ENCODE results near the gene MINDY2.
"Not testable (repeated sequence)": the region's sequence is repeated elsewhere in the genome, so short reads cannot be mapped to it uniquely, and the experiment has no call there.

The MINDY2 gene

DNA sequence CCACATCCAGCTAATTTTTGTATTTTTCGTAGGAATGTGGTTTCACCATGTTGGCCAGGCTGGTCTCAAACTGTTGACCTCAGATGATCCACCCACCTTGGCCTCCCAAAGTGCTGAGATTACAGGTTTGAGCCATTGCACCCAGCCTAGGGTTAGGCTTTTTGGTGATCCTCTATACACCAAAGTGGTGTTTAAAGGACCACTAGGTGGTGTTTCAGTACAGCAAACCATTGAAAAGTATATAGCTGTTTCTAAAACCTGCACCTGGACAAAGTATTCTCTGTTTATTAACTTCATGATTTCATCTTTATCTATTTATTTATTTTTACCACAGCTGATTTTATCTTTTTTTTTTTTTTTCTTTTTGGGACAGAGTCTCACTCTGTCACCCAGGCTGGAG, 68.4 kb downstream of the MINDY2 start:
- DNase-seq, result no peak

DNA sequence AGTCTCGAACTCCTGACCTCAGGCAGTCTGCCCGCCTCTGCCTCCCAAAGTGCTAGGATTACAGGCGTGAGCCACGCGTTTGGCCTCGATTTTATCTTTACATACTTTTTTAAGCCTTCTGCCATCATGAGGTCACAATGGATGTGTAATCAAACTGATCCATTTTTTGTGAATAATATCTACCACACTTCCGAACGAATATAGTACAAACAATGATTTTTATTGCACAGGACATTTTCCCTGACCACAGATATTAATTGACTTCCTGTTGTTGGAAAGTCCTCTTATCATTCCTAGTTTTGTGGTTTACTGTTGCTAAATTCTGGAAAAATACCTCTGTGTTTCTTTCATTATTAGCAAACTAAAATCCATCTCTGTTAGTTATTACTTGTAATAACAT, 68.9 kb downstream of the MINDY2 start:
- DNase-seq, result no peak

DNA sequence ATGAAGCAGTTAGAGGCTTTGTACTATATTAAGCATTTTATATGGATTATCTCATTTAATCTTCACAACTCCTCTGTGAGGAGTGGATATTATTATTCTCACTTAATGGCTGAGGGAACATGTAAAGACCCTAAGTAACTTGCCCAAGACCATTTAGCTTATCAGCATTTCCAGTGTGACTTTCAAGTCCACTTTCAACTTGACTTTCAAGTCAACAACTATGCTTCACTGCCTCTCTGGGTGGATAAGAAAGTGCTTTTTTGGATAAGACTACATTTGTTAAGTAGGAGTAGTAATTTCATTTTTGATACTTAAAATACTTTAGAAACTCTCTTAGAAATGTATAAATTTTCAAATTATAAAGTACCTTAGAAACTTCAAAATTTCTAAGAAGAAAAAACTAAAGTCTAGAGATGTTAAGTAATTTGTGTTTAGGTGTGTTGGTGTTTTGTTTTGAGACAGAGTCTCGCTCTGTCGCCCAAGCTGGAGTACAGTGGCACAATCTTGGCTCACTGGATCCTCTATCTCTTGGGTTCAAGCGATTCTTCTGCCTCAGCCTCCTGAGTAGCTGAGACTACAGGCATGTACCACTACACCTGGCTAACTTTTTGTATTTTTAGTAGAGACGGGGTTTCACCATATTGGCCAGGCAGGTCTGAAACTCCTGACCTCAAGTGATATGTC, 71.8 kb downstream of the MINDY2 start:
- no peak for DNase-seq

DNA sequence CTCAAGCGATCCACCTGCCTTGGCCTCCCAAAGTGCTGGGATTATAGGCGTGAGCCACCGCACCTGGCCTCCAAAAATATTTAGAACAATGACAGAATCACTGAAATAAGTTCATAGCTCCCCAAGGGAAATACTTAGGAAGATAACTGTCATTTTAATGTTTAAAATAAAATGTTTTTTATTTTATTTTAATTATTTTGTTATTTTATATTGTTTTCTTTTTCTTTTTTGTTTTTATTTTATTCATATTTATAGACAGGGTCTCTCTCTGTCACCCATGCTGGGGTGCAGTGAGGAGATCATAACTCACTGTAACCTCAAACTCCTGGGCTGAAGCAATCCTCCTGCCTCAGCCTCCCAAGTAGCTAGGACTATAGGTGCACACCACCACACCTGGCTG, 80.1 kb downstream of the MINDY2 start:
- not testable (repeated sequence) for DNase-seq

DNA sequence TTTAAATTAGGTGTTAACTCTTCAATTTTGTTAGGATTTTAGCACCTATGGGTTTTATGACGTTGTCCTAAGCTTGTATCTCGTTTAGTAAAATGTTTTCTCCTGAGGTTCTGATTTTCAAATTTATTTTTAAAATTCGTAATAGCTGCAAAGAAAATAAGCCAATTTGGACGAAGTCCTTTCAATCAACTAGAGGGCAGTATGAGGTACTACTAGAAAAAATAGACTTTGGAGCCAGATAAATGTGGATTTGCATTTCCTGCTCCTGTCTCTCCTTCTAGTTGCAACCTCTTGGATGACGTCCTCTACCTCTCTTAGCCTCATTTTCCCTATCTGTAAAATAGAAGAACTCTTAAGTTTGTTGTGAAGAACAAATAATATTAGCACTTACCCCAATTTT, 81.2 kb downstream of the MINDY2 start:
- no peak for DNase-seq

DNA sequence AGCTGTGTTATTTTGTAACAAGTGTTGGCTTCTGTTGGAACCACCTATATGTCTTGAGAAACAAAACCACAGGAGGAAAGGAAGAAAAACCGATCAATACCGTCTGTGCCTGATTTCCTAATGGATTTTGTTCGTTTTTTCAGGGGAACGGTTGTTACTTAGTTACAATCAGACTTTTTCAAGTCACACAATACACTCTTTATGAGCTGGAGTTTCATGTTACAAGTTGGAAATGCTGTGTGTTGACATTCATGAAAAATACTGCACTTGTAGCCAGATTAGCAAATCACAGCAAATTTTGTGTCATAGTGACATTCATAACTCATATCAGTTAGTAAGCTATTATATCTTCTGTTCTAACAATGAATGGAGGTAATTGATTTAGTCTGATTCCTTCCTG, 83.5 kb downstream of the MINDY2 start:
- DNase-seq, result no peak

DNA sequence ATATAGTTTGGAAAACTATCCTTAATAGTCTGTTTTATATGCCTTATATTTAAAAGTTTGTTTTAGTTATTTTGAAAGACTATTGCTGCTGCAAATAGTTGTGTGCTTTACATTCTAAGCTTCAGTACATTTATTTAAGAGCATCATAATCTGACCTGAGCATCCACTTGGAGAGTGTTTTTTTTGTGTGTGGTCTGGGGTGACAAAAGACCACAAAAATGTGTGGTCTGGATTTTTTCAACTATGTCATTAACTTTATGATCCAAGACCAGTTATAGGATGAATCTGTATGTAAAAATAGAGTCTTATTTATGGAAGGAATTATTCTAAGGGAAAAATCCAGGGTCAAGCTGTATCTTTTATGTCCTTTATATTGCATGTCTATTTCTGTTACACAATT, 85.0 kb downstream of the MINDY2 start:
- DNase-seq, result no peak

DNA sequence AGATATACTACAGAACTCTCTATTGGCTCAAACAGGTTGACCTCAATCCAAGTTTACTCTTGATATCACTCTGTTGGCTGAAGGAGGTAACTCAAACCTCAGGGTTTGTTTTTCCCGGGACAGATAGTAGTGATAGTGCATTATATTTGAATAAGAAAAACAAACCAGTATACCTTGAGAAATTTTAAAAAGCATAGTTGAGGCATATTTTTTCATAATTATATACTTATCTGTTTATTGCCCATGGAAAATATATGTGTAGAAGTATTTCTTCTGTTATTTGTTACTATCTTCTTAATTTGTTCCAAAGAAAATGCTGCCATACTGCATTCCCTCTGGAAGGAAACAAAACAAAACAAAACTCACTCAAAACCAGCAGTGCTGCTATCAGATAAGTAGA, 85.5 kb downstream of the MINDY2 start:
- DNase-seq, result not testable (repeated sequence)

DNA sequence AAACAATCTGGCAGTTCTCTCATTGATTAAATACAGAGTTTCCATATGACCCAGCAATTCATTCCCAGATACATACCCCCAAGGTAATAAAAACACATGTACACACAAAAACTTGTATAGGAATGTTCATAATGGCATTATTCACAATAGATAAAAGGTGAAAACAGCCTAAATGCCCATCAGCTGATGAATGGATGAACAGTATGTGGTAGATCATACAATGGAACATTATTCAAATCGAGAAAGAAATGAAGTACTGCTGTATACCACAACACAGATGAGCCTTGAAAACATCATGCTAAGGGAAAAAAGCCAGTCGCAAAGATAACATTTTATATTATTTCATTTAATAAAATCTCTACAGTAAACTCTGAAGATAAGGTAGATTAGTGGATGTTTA, 91.2 kb downstream of the MINDY2 start:
- no peak for DNase-seq

DNA sequence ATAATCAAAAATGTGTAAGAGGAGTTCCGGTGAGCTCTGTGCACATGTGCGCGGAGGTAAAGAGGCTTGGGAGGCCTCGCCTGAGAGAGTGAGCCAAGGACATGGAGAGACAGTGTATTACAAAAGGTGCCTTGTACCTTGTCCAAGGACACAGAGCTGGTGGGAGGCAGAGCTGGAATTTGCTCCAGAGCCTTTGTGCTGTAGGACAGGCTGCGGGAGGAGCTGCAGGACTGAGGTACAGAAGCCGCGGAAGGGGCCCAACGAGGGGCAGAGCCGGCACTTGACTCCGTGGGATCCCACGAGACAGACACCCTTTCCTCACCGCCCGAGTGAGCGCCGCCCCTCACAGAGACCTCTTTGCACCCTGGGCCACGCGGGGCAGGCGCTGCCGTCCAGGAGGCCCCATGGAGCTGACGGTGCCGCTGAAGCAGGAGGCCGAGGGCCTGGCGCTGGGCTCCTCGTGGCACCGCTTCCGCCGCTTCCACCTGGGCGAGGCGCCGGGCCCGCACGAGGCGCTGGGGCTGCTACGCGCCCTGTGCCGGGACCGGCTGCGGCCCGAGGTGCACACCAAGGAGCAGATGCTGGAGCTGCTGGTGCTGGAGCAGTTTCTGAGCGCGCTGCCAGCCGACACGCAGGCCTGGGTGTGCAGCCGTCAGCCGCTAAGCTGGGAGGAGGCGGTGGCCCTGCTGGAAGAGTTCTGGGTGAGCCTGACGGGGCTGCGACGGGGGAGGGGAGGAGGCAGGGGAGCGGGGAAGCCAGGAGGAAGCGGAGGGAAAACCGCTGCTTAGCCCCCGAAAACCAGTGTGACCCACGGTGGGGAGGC, 93.7 kb downstream of the MINDY2 start:
- DNase-seq, result no peak

DNA sequence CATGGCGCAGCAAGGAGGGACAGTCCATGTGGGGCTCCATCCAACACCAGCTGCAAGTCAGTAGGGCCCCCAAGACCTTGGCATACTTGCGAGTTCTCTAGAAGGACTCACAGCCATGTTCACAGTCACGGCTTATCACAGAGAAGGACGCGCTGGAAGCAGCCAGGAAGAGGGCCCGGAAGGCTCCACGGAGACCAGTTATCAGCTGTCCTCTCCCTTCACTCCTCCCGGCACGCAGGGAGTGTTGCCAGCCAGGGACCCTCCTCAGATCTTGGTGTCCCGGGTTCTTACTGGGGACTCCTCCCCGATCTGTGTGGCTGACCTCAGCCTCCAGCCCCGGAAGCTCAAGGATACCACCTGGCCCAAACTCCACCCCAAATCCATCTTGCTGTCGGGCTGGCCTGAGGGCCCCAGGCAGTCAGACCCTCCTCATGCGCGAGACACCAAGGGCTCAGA, 94.4 kb downstream of the MINDY2 start:
- no peak for DNase-seq

DNA sequence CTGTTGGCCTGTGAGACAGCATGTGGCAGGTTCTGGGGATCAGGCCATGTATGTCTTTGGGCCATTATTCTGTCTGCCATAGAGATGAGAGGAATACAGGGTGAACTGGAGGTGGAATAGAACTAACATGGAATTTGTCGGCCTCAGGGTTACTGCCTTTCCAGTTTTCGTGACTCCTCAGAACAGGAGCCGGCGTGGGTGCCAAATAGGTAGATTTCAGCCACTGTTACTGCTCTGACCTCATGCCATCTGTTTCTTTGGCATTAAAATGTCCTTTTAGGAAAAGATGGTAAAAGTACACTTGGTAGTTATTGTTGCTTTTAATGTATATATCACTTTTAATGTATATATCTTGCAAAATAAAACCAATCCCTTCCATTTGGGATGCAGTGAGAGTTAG, 96.8 kb downstream of the MINDY2 start:
- no peak for DNase-seq

DNA sequence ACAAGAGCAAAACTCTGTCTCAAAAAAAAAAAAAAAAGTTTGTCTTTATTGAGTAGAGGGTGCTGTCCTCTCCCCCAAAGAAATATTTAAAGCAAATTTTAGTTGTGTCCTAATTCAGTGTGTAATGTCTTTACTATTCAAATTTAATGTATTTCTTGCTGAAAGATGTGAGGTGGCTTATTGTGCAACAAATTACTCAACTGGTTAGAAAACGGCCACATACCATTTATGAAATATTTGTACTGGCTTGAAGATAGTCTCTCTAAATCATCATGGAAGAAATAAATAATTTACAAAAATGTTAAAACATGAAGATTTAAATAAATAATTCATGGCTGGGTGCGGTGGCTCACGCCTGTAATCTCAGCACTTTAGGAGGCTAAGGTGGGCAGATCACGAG, 99.3 kb downstream of the MINDY2 start:
- DNase-seq, result no peak

DNA sequence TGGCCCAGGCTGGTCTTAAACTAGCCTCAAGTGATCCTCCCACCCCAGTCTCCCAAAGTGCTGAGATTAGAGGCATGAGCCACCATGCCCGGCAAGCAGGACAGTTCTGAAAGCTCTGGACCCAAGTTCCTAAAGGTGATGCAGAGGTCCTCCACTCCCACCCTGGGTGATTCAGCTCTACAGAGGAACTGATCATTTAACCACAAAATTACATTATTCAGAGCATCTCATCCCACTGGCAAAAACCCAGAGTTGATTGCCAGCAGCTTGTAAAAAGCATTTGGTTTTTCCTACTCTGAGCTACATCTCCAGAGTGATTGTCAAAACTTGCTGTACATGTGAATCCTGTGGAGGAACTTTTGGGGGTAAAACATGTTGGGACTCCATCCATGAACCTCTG, 102.2 kb downstream of the MINDY2 start:
- no peak for DNase-seq

DNA sequence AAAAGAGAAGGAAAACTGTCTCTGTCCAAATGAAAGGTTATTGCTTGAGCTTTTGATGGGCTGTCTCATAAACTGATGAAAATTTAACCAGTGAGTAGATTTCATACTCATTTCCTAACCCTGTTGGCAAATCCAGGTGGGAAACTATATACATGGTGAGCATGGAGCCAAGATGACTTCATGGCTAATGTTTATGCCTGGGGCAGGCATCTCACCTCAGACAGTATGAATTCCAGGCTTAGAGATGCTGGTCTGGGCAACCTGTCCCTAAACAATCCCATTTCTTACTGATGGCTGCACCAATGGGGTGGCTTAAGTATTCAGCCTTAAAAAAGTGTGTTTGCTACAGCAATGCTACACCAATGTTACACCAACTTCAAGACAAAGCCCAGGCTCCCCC, 104.2 kb downstream of the MINDY2 start:
- DNase-seq, result no peak

DNA sequence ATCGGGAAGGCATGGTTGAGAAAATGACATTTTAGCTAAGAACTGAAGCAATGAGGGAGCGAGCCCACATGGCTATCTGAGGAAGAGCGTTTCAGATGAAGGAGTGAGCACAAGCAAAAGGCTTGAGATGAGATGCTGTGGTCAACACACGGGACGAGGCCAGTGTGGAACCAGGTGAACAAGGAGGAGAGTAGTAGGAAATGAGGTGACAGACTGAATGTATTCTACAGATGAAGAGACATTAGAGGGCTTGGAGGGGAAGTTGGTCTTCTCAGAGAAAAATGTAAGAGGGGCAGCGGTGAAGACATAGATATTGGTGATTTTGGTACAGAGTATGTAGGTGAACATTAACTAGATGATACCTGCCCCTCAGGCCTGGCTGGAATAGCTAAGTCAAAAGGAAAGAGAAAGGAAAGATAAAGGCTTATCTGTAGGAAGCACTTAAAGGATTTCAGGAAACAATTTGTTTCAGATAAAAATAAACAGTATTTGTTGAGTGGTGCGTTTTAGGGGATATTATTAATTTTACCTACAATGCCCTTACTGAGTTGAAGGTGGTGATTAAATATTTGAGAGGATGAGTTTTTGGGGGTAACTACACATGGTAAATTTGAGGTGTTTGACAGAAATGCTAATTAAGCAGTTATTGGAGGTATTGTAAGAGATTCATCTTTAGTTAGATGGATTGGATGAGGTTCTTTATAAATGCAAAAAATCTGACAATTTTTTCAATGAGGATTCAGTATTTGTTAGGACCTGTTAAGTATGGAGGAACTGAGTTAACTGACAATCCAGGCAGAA, 105.4 kb downstream of the MINDY2 start:
- no peak for DNase-seq

DNA sequence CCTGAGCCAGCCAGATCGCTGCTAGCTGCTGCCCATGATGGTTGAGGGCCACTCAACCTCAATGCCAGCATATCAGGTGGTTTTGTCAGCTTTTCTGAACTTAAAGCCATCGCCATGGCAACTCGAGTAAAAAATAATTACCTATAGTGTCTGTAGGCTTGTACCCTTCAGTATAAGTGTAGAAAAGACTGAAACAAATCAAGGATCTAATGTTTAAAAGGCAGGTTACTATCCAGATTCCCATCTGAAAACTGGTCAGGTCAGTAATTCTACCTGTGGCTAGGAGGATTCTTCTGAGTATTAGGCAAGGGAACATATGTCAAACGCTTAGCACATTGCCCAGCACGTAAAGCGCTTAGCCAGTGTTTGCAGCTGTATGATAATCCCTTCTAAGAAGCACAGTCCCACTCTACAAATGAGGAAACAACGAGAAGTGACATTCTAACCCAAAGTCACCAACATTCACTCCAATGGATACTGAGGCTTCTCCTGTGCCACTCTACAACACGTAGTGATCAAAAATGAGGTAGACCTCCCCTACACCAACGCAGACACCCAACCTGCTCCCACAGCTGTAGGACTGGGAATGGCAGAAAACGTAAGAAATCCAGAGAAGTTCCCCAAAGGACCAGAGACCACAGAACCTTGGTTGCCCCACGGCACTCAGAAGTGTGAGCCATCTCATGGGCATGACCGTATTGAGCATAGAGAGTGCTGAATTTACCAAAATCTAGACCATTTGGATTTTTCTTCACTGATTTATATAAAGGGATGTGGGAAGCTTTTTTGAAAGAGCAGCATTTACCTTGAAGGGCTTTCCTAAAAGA, 107.1 kb downstream of the MINDY2 start:
- DNase-seq, result no peak

DNA sequence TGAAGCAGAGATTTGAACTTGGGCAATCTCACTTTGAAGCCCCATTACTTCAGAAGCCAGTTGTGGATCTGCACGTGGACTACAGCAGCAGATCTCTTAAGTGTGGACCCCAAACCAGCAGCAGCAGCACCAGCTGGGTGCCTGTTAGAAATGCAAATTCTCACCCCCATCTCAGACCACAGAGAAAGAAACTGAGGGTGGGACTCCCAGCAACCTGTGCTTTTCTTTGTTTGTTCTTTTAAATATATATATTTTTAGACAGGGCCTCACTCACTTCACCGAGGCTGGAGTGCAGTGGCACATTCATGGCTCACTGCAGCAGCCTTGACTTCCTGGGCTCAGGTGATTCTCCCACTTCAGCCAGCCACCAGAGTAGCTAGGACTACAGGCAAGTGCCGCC, 109.2 kb downstream of the MINDY2 start:
- DNase-seq, result no peak

DNA sequence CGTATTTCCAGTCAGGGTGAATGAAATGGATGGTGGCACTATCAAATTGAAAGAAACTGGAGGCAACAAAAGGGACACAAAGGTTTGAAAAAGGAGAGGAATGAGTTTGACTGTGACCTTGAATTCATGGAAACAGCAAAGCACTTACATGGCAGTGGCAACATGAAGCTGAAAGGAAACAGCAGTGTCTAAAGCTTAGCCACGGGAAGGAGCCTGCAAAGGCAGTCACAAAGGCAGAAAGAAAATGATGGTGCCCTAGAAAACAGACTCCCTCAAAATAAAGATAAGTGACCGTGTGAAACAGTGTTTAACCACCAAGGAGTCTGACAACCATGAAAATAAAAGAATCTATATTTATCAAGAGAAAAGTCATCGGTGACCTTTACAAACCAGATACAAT, 111.1 kb downstream of the MINDY2 start:
- DNase-seq, result no peak

DNA sequence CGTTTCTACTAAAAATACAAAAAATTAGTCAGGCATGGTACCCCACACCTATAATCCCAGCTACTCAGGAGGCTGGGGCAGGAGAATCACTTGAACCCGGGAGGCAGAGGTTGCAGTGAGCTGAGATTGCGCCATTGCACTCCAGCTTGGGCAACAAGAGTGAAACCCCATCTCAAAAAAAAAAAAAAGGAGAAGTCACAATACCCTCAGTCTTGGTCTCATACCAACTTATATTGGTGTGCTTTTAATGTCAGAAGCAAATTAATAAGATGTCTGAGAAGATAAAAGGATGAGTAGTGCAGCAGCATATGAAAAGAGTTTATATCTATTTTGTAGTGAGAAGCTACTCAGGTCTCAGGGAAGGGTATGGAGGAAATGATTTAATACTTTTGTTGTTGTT, 112.8 kb downstream of the MINDY2 start:
- DNase-seq, result not testable (repeated sequence)

DNA sequence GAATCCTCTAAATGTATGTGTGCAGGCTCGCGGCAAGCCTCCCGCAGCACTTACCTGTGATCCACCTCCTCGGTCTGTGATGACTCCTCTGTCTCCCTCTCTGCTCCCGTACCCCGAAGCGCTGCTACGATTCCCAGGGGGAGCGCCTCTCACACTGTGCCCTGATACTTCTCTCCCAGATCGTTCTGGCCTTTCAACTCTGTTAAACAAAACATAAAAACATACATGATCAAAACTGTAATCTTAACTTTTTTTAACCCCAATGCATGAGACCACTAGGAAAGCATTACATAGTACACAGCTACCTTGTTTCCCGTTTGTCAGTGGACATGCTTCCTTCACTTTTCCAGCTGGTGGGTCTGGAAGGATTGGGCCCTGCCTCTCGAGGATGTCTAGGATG, 115.8 kb downstream of the MINDY2 start:
- no peak for DNase-seq

DNA sequence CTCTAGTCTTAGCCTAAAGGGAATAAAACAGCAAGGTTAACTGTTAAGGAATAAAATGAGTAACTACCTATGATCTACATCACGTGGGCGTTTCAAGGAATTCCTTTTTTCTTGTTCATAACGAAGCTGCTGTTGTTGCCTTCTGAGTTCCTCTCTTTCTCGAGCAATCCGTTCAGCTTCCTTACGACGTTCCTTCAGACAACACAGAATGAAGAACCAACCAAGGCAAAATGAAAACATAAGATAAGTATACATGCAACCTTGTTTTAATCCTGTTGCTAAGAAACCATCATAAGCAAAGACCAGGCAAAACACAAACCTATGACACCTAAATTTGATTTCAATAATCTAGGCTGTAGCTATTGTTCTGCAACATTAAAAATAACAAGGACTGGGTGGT, 118.3 kb downstream of the MINDY2 start:
- no peak for DNase-seq

DNA sequence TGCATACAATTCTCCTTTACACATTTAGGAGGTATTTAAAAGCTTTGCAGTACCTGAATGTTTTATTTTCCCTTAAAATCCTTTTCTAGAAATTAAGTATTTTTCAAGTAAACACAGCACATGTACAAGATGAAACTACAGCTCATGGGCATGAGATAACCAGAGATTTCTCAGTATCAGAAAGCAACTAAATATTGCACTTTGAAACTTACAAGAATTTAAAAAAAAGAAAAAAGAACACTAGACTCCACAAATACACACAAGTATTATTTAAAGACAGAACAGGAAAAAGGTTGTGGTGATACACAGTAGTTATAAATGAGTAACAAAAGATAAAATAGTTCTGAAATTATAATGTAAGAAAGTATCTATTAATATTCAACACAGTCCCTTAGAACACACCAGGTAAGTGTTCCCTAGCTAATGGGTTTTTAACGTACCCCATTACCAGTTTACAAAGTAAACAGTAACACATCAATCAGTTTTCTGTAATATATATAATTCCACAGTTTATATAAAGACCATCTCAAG, 127.1 kb downstream of the MINDY2 start:
- DNase-seq, result no peak

Data from activated T-cell treated with anti-CD3 and anti-CD28 coated beads for 4 hours (primary cell).